ENCODE measurements around the gene HIKESHI. TPM values are rescaled to one million over a fixed set of nuclear protein-coding genes. Genes with fewer than 3 reads are reported as not detected.

HIKESHI gene
- polyA plus RNA-seq, 3 donors = 21.5 to 71.2 (median 65.4) TPM

- intact Hi-C loops (cut with micrococcal nuclease) = no loop called here
Observed at GRCh38 chr11:86374586-86374985, 72.5 kb downstream of the HIKESHI start, which contains the start of gene CCDC81. Gene CCDC81, plus strand, starts transcription at chr11:86374887. Its CDS starts 277 bp downstream, at chr11:86375164.

GRCh38 chr11:86377972-86378371, 75.9 kb downstream of the HIKESHI start:
- Histone ChIP-seq H3K36me3 (replicated peaks in 1 of 2; ENCODE audit: control insufficient read depth in 1 of 2, insufficient read depth in 2 of 2, low read length in 2 of 2) (no peaks in the 10 kb centered on the region), H3K4me3 (replicated peaks in 1 of 3; ENCODE audit: low read depth in 2 of 3, low read length in 3 of 3) (no peak overlapping the region), H3K4me2 (replicated peaks; ENCODE audit: extremely low read depth, low read length, poor library complexity, severe bottlenecking) (no peak overlapping the region), H3K27me3 (ENCODE audit: control insufficient read depth in 2 of 2, insufficient read depth in 2 of 2, low read length in 2 of 2) (no peaks in the 10 kb centered on the region), H3K9ac (ENCODE audit: insufficient read depth, low read length, poor library complexity, severe bottlenecking) (no peak overlapping the region), H2AFZ (ENCODE audit: insufficient read depth, low read depth, low read length, poor library complexity, severe bottlenecking) (no peak overlapping the region), H3K79me2 (ENCODE audit: insufficient read depth, low read length) (no peaks in the 10 kb centered on the region), H3K4me1 (ENCODE audit: control insufficient read depth in 1 of 2, insufficient read depth in 2 of 2, low read length in 2 of 2) (peaks cover 0 to 4% of the 10 kb centered on the region in 2 donors), H3K27ac (ENCODE audit: low read depth in 1 of 2, low read length in 2 of 2) (no peak overlapping the region), H3K9me3 (replicated peaks in 1 of 2; ENCODE audit: control insufficient read depth in 1 of 2, insufficient read depth in 1 of 2, low read length in 2 of 2) (no peaks in the 10 kb centered on the region), H4K20me1 (ENCODE audit: insufficient read depth, low read length) (no peaks in the 10 kb centered on the region)
- Mint-ChIP-seq H3K4me3 (no peak overlapping the region), H3K27me3 (ENCODE audit: low read depth in 3 of 3) (peaks cover 0 to 7% (median 6%) of the 10 kb centered on the region in 3 donors), H3K36me3 (no peaks in the 10 kb centered on the region), H3K27ac (no peak overlapping the region), H3K4me1 (peaks cover 12% of the 10 kb centered on the region), H3K9me3 (peaks cover 4 to 9% (median 7%) of the 10 kb centered on the region in 7 donors)
- intact Hi-C loops (cut with micrococcal nuclease) = no loop called here
- DNase-seq = no peak
- TF ChIP-seq, protein P1, sequence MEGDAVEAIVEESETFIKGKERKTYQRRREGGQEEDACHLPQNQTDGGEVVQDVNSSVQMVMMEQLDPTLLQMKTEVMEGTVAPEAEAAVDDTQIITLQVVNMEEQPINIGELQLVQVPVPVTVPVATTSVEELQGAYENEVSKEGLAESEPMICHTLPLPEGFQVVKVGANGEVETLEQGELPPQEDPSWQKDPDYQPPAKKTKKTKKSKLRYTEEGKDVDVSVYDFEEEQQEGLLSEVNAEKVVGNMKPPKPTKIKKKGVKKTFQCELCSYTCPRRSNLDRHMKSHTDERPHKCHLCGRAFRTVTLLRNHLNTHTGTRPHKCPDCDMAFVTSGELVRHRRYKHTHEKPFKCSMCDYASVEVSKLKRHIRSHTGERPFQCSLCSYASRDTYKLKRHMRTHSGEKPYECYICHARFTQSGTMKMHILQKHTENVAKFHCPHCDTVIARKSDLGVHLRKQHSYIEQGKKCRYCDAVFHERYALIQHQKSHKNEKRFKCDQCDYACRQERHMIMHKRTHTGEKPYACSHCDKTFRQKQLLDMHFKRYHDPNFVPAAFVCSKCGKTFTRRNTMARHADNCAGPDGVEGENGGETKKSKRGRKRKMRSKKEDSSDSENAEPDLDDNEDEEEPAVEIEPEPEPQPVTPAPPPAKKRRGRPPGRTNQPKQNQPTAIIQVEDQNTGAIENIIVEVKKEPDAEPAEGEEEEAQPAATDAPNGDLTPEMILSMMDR (IDR thresholded peaks at IDR 0.05) = no peak

More at GRCh38 chr11:86374586-86374985, 72.5 kb downstream of the HIKESHI start, which contains the start of gene CCDC81:
- H3K4me1 ChIP-seq (ENCODE audit: control insufficient read depth in 1 of 2, insufficient read depth in 2 of 2, low read length in 2 of 2) = peaks cover 0 to 7% of the 10 kb centered on the region in 2 donors
- peak within 1 kb of the TSS; percentile 6 for H3K4me2 ChIP-seq (replicated peaks; ENCODE audit: extremely low read depth, low read length, poor library complexity, severe bottlenecking)
- no peak within 1 kb of the TSS for H3K9ac ChIP-seq (ENCODE audit: insufficient read depth, low read length, poor library complexity, severe bottlenecking)
- Mint-ChIP-seq H3K36me3 (no peaks in the 10 kb centered on the region), H3K27me3 (ENCODE audit: low read depth in 3 of 3) (peaks cover 0 to 7% (median 6%) of the 10 kb centered on the region in 3 donors), H3K27ac (peak within 1 kb of the TSS in 1 of 7 donors; percentile 27), H3K4me3 (peak within 1 kb of the TSS; percentile 44 to 55), H3K4me1 (peaks cover 17% of the 10 kb centered on the region), H3K9me3 (peaks cover 13 to 27% (median 20%) of the 10 kb centered on the region in 7 donors)
- H3K79me2 ChIP-seq (ENCODE audit: insufficient read depth, low read length) = no peaks in the 10 kb centered on the region
- DNase-seq = no peak
- H3K36me3 ChIP-seq (replicated peaks in 1 of 2; ENCODE audit: control insufficient read depth in 1 of 2, insufficient read depth in 2 of 2, low read length in 2 of 2) = no peaks in the 10 kb centered on the region
- no peak within 1 kb of the TSS for H3K27ac ChIP-seq (ENCODE audit: low read depth in 1 of 2, low read length in 2 of 2)
- H4K20me1 ChIP-seq (ENCODE audit: insufficient read depth, low read length) = no peaks in the 10 kb centered on the region
- TF ChIP-seq, protein P1 (IDR thresholded peaks at IDR 0.05) = no peak
- peaks cover 13 to 14% of the 10 kb centered on the region in 2 donors for H3K9me3 ChIP-seq (replicated peaks in 1 of 2; ENCODE audit: control insufficient read depth in 1 of 2, insufficient read depth in 1 of 2, low read length in 2 of 2)
- no peak within 1 kb of the TSS for H2AFZ ChIP-seq (ENCODE audit: insufficient read depth, low read depth, low read length, poor library complexity, severe bottlenecking)
- WGBS (ENCODE audit: insufficient coverage) = 20% methylated on average over 19 of the region's 25 CpGs
- no peaks in the 10 kb centered on the region for H3K27me3 ChIP-seq (ENCODE audit: control insufficient read depth in 2 of 2, insufficient read depth in 2 of 2, low read length in 2 of 2)
- H3K4me3 ChIP-seq (replicated peaks in 1 of 3; ENCODE audit: low read depth in 2 of 3, low read length in 3 of 3) = no peak within 1 kb of the TSS

Data from CD14-positive monocyte (primary cell).